Loucy (cell line): ENCODE results near the gene DLG2.

Source experiments
- CTCF ChIP-seq: fragments of 200-600 bp; sonication (generic); conservative IDR thresholded peaks from 2 replicates; pipeline ENCODE4 v1.5.1; 2014; ENCODE audit warnings: mild to moderate bottlenecking, antibody characterized with exemption, low read length
- EZH2phosphoT487 ChIP-seq: fragments of 200-600 bp; IDR thresholded peaks from 2 replicates; pipeline ENCODE4 v1.6.1; 2018; ENCODE audit warnings: antibody characterized with exemption, mild to moderate bottlenecking, moderate library complexity, borderline replicate concordance

GRCh38 chr11:85540635-85541205 lies 86.4 kb downstream of the DLG2 start:
- TF ChIP-seq CTCF (peak; percentile 28), EZH2phosphoT487 (no peak)
